ENCODE measurements around the gene TOM1L1.

TOM1L1 gene

DNA sequence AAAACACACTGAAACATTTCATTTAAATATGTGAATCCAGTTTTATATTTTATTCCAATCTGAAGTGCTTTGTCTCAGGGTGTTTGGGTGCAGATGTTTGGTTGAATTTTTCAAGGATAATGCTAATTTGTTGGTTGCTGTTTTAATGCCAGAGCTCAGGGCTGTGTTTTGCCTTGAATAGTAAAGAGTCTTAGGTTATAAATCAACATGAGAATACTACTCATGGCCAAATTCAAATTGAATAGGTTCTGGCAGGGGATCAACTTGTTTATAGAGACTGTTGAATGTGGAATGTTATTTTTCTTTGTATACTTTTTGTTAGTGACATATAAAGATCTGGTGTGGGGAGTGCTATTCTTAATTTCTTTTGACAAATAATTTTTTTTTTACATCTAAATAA is 18.8 kb downstream of the TOM1L1 start:
- H4K8ac ChIP-seq (ENCODE audit: low read depth, low read length), result no peak overlapping the region
- no peak overlapping the region for H3K4ac ChIP-seq (ENCODE audit: low read length)
- no peak overlapping the region for H3K18ac ChIP-seq (ENCODE audit: low read length)
- no peak overlapping the region for H2BK120ac ChIP-seq (ENCODE audit: low read depth, low read length)
- peaks cover 15 to 53% of the 10 kb centered on the region in 2 donors for H3K36me3 ChIP-seq (replicated peaks in 1 of 2; ENCODE audit: control insufficient read depth in 2 of 2, insufficient read depth in 2 of 2, low read length in 2 of 2)
- H3K4me2 ChIP-seq (ENCODE audit: insufficient read depth, low read length, poor library complexity, severe bottlenecking), result no peak overlapping the region
- no peaks in the 10 kb centered on the region for H3K4me1 ChIP-seq (ENCODE audit: control insufficient read depth in 2 of 2, insufficient read depth in 1 of 2, low read depth in 1 of 2, low read length in 2 of 2)
- no peak overlapping the region for H4K91ac ChIP-seq (ENCODE audit: low read depth, low read length, poor library complexity)
- H3K23ac ChIP-seq (ENCODE audit: low read depth, low read length, poor library complexity), result no peak overlapping the region
- H3K4me3 ChIP-seq (ENCODE audit: low read length in 2 of 2), result no peak overlapping the region
- peaks cover 6 to 21% of the 10 kb centered on the region in 2 donors for H3K9me3 ChIP-seq (replicated peaks in 1 of 2; ENCODE audit: control insufficient read depth in 2 of 2, insufficient read depth in 1 of 2, low read depth in 1 of 2, low read length in 2 of 2)
- no peaks in the 10 kb centered on the region for H3K79me1 ChIP-seq (ENCODE audit: low read depth, low read length)
- no peak for DNase-seq (ENCODE audit: low spot score)
- H2AFZ ChIP-seq (ENCODE audit: low read length), result no peak overlapping the region
- no peak overlapping the region for H2BK5ac ChIP-seq (ENCODE audit: low read length)
- H3K27ac ChIP-seq (replicated peaks; ENCODE audit: low read length), result no peak overlapping the region
- H2AK5ac ChIP-seq (ENCODE audit: low read depth, low read length), result no peak overlapping the region
- no peak overlapping the region for H3K14ac ChIP-seq (ENCODE audit: low read length)
- H2BK15ac ChIP-seq (ENCODE audit: low read length), result no peak overlapping the region
- H3K27me3 ChIP-seq (ENCODE audit: control insufficient read depth in 3 of 3, insufficient read depth in 3 of 3, low read depth in 1 of 3, low read length in 3 of 3), result no peaks in the 10 kb centered on the region
- H2BK12ac ChIP-seq (ENCODE audit: low read length), result no peak overlapping the region
- no peak overlapping the region for H3K9ac ChIP-seq (ENCODE audit: low read depth, low read length, poor library complexity)

DNA sequence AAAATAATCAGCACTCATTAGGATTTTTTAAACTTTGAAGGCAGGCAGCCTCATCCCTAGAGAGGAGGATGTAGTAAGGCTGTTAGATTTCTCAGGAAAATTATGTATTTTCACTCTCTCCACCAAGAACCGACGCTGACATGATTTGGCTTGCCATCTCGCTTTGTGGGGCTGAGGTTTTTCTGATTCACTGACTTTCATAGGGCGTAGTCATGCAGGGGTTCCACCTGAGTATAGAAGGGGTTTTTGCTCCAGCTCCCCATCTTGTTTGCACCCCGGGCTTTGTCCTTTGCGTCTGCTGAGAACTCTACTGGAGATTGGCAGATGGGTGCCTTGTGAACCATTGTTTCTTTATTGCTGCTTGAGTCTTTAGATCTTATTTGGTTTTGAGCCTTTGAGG is 20.2 kb downstream of the TOM1L1 start:
- Histone ChIP-seq H3K9ac (ENCODE audit: low read depth, low read length, poor library complexity) (no peak overlapping the region), H3K9me3 (replicated peaks in 1 of 2; ENCODE audit: control insufficient read depth in 2 of 2, insufficient read depth in 1 of 2, low read depth in 1 of 2, low read length in 2 of 2) (peaks cover 4 to 18% of the 10 kb centered on the region in 2 donors), H2BK15ac (ENCODE audit: low read length) (no peak overlapping the region), H3K4ac (ENCODE audit: low read length) (no peak overlapping the region), H2BK5ac (ENCODE audit: low read length) (no peak overlapping the region), H3K27me3 (ENCODE audit: control insufficient read depth in 3 of 3, insufficient read depth in 3 of 3, low read depth in 1 of 3, low read length in 3 of 3) (no peaks in the 10 kb centered on the region), H2AK5ac (ENCODE audit: low read depth, low read length) (no peak overlapping the region), H4K8ac (ENCODE audit: low read depth, low read length) (no peak overlapping the region), H3K27ac (replicated peaks; ENCODE audit: low read length) (no peak overlapping the region), H3K4me3 (ENCODE audit: low read length in 2 of 2) (no peak overlapping the region), H3K4me1 (ENCODE audit: control insufficient read depth in 2 of 2, insufficient read depth in 1 of 2, low read depth in 1 of 2, low read length in 2 of 2) (no peaks in the 10 kb centered on the region), H3K36me3 (replicated peaks in 1 of 2; ENCODE audit: control insufficient read depth in 2 of 2, insufficient read depth in 2 of 2, low read length in 2 of 2) (peaks cover 15 to 42% of the 10 kb centered on the region in 2 donors), H2BK120ac (ENCODE audit: low read depth, low read length) (no peak overlapping the region), H3K18ac (ENCODE audit: low read length) (no peak overlapping the region), H3K14ac (ENCODE audit: low read length) (no peak overlapping the region), H4K91ac (ENCODE audit: low read depth, low read length, poor library complexity) (no peak overlapping the region), H3K4me2 (ENCODE audit: insufficient read depth, low read length, poor library complexity, severe bottlenecking) (no peak overlapping the region), H3K79me1 (ENCODE audit: low read depth, low read length) (no peaks in the 10 kb centered on the region), H2BK12ac (ENCODE audit: low read length) (no peak overlapping the region), H2AFZ (ENCODE audit: low read length) (no peak overlapping the region), H3K23ac (ENCODE audit: low read depth, low read length, poor library complexity) (no peak overlapping the region)
- no CpG with 5 or more reads among the region's 6 CpGs for WGBS, 2 donors (ENCODE audit: extremely low coverage in 2 of 2, insufficient read length in 2 of 2, insufficient replicate concordance in 1 of 2)
- DNase-seq (ENCODE audit: low spot score), result no peak

DNA sequence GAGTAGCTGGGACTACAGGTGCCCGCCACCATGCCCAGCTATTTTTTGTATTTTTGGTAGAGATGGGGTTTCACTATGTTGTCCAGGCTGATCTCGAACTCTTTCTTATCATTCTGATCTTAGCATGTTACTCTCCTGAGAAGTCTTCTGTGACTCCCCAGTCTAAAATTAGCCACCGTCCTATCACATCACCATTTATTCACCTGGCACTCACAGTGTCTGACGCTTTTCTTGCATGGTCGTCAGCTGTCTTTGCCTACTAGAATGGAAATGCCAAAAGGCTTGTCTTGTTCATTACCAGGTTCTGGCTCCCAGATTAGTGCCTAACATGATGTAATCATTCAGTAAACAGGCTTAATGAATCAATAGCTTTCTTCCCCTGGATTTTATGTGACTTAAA is 23.8 kb downstream of the TOM1L1 start:
- DNase-seq (ENCODE audit: low spot score), result no peak
- Histone ChIP-seq H3K4me3 (ENCODE audit: low read length in 2 of 2) (no peak overlapping the region), H3K4me1 (ENCODE audit: control insufficient read depth in 2 of 2, insufficient read depth in 1 of 2, low read depth in 1 of 2, low read length in 2 of 2) (peaks cover 0 to 3% of the 10 kb centered on the region in 2 donors), H3K36me3 (replicated peaks in 1 of 2; ENCODE audit: control insufficient read depth in 2 of 2, insufficient read depth in 2 of 2, low read length in 2 of 2) (peaks cover 10% of the 10 kb centered on the region in 2 donors), H3K23ac (ENCODE audit: low read depth, low read length, poor library complexity) (no peak overlapping the region), H2BK120ac (ENCODE audit: low read depth, low read length) (no peak overlapping the region), H3K9ac (ENCODE audit: low read depth, low read length, poor library complexity) (no peak overlapping the region), H2BK5ac (ENCODE audit: low read length) (no peak overlapping the region), H3K27me3 (ENCODE audit: control insufficient read depth in 3 of 3, insufficient read depth in 3 of 3, low read depth in 1 of 3, low read length in 3 of 3) (no peaks in the 10 kb centered on the region), H2AFZ (ENCODE audit: low read length) (no peak overlapping the region), H3K27ac (replicated peaks; ENCODE audit: low read length) (no peak overlapping the region), H4K91ac (ENCODE audit: low read depth, low read length, poor library complexity) (no peak overlapping the region), H3K18ac (ENCODE audit: low read length) (no peak overlapping the region), H3K14ac (ENCODE audit: low read length) (no peak overlapping the region), H3K79me1 (ENCODE audit: low read depth, low read length) (no peaks in the 10 kb centered on the region), H3K4ac (ENCODE audit: low read length) (no peak overlapping the region), H2BK12ac (ENCODE audit: low read length) (no peak overlapping the region), H4K8ac (ENCODE audit: low read depth, low read length) (no peak overlapping the region), H3K9me3 (replicated peaks in 1 of 2; ENCODE audit: control insufficient read depth in 2 of 2, insufficient read depth in 1 of 2, low read depth in 1 of 2, low read length in 2 of 2) (no peaks in the 10 kb centered on the region), H2AK5ac (ENCODE audit: low read depth, low read length) (no peak overlapping the region), H3K4me2 (ENCODE audit: insufficient read depth, low read length, poor library complexity, severe bottlenecking) (no peak overlapping the region), H2BK15ac (ENCODE audit: low read length) (no peak overlapping the region)
- no CpG with 5 or more reads among the region's 5 CpGs for WGBS, 2 donors (ENCODE audit: extremely low coverage in 2 of 2, insufficient read length in 2 of 2, insufficient replicate concordance in 1 of 2)

GRCh38 chr17:54927525-54927924 is 26.9 kb downstream of the TOM1L1 start:
- no peaks in the 10 kb centered on the region for H3K27me3 ChIP-seq (ENCODE audit: control insufficient read depth in 3 of 3, insufficient read depth in 3 of 3, low read depth in 1 of 3, low read length in 3 of 3)
- no peaks in the 10 kb centered on the region for H3K79me1 ChIP-seq (ENCODE audit: low read depth, low read length)
- H2BK5ac ChIP-seq (ENCODE audit: low read length), result no peak overlapping the region
- no peak overlapping the region for H4K8ac ChIP-seq (ENCODE audit: low read depth, low read length)
- H3K36me3 ChIP-seq (replicated peaks in 1 of 2; ENCODE audit: control insufficient read depth in 2 of 2, insufficient read depth in 2 of 2, low read length in 2 of 2), result peaks cover 14 to 23% of the 10 kb centered on the region in 2 donors
- H2BK12ac ChIP-seq (ENCODE audit: low read length), result no peak overlapping the region
- H3K4me2 ChIP-seq (ENCODE audit: insufficient read depth, low read length, poor library complexity, severe bottlenecking), result no peak overlapping the region
- no peak overlapping the region for H3K27ac ChIP-seq (replicated peaks; ENCODE audit: low read length)
- no peak overlapping the region for H3K23ac ChIP-seq (ENCODE audit: low read depth, low read length, poor library complexity)
- no peak overlapping the region for H3K4me3 ChIP-seq (ENCODE audit: low read length in 2 of 2)
- peaks cover 0 to 3% of the 10 kb centered on the region in 2 donors for H3K4me1 ChIP-seq (ENCODE audit: control insufficient read depth in 2 of 2, insufficient read depth in 1 of 2, low read depth in 1 of 2, low read length in 2 of 2)
- no peak overlapping the region for H3K14ac ChIP-seq (ENCODE audit: low read length)
- H3K4ac ChIP-seq (ENCODE audit: low read length), result no peak overlapping the region
- WGBS, 2 donors (ENCODE audit: extremely low coverage in 2 of 2, insufficient read length in 2 of 2, insufficient replicate concordance in 1 of 2), result no CpG with 5 or more reads among the region's 3 CpGs
- no peak overlapping the region for H2BK15ac ChIP-seq (ENCODE audit: low read length)
- H2AFZ ChIP-seq (ENCODE audit: low read length), result no peak overlapping the region
- no peaks in the 10 kb centered on the region for H3K9me3 ChIP-seq (replicated peaks in 1 of 2; ENCODE audit: control insufficient read depth in 2 of 2, insufficient read depth in 1 of 2, low read depth in 1 of 2, low read length in 2 of 2)
- no peak overlapping the region for H2BK120ac ChIP-seq (ENCODE audit: low read depth, low read length)
- no peak for DNase-seq (ENCODE audit: low spot score)
- H3K9ac ChIP-seq (ENCODE audit: low read depth, low read length, poor library complexity), result no peak overlapping the region
- no peak overlapping the region for H4K91ac ChIP-seq (ENCODE audit: low read depth, low read length, poor library complexity)
- no peak overlapping the region for H2AK5ac ChIP-seq (ENCODE audit: low read depth, low read length)
- no peak overlapping the region for H3K18ac ChIP-seq (ENCODE audit: low read length)

Measured in neuronal stem cell (in vitro differentiated cells).